Mesendoderm (in vitro differentiated cells): ENCODE measurements around the gene LRBA.
A peak's percentile ranks its signal among the peaks of the same experiment; 100 is the strongest.

ENCODE experiments used
- DNase-seq: peaks from one replicate; pipeline ENCODE4 v3.0.0; 2013
- H2AK5ac ChIP-seq: 2 replicates; pipeline ENCODE4 v1.6.1; 2013; ENCODE audit warnings: low read length, inconsistent platforms
- H2BK120ac ChIP-seq: 2 replicates; pipeline ENCODE4 v1.6.1; 2013; ENCODE audit warnings: low read depth, mild to moderate bottlenecking, low read length, moderate library complexity, mixed read lengths
- H2BK15ac ChIP-seq: replicated peaks from 2 replicates; pipeline ENCODE4 v1.6.1; 2013; ENCODE audit warnings: low read depth, mild to moderate bottlenecking, moderate library complexity
- H2BK5ac ChIP-seq: 2 replicates; pipeline ENCODE4 v1.6.1; 2013; ENCODE audit warnings: low read length, inconsistent platforms
- H3K18ac ChIP-seq: 2 replicates; pipeline ENCODE4 v1.6.1; 2013; ENCODE audit warnings: mild to moderate bottlenecking, low read length, mixed read lengths
- H3K23ac ChIP-seq: one replicate; pipeline ENCODE4 v1.6.1; 2013; ENCODE audit warnings: low read length
- H3K27ac ChIP-seq: 2 replicates; pipeline ENCODE4 v1.5.1; 2013; ENCODE audit warnings: low read depth, mild to moderate bottlenecking, inconsistent platforms, low read length, moderate library complexity
- H3K27me3 ChIP-seq: 2 replicates; pipeline ENCODE4 v1.6.1; 2013; ENCODE audit warnings: low read length, control low read depth, mild to moderate bottlenecking, inconsistent platforms; ENCODE audit not compliant: insufficient read depth, poor library complexity
- H3K36me3 ChIP-seq: 2 replicates; pipeline ENCODE4 v1.6.1; 2013; ENCODE audit warnings: low read length, inconsistent platforms; ENCODE audit not compliant: control insufficient read depth, insufficient read depth
- H3K4ac ChIP-seq: one replicate; pipeline ENCODE4 v1.6.1; 2013; ENCODE audit warnings: low read depth, mild to moderate bottlenecking, low read length, moderate library complexity
- H3K4me1 ChIP-seq: 2 replicates; pipeline ENCODE4 v1.6.1; 2013; ENCODE audit warnings: low read depth, low read length, inconsistent platforms; ENCODE audit not compliant: control insufficient read depth
- H3K4me2 ChIP-seq: 2 replicates; pipeline ENCODE4 v1.6.1; 2013; ENCODE audit warnings: low read length
- H3K4me3 ChIP-seq: 2 replicates; pipeline ENCODE4 v1.5.1; 2013; ENCODE audit warnings: mild to moderate bottlenecking, low read length
- H3K56ac ChIP-seq: one replicate; pipeline ENCODE4 v1.6.1; 2013; ENCODE audit warnings: low read length
- H3K79me1 ChIP-seq: 2 replicates; pipeline ENCODE4 v1.6.1; 2013; ENCODE audit warnings: low read length, inconsistent platforms
- H3K79me2 ChIP-seq: 2 replicates; pipeline ENCODE4 v1.6.1; 2013; ENCODE audit warnings: mild to moderate bottlenecking, low read length; ENCODE audit not compliant: control insufficient read depth, insufficient read depth
- H3K9ac ChIP-seq: 2 replicates; pipeline ENCODE4 v1.6.1; 2013; ENCODE audit warnings: low read length, inconsistent platforms
- H4K5ac ChIP-seq: one replicate; pipeline ENCODE4 v1.6.1; 2013; ENCODE audit warnings: low read length
- H4K8ac ChIP-seq: one replicate; pipeline ENCODE4 v1.6.1; 2013; ENCODE audit warnings: low read depth, mild to moderate bottlenecking, control low read depth, low read length, moderate library complexity
- whole genome bisulfite sequencing: extraction: QIAGEN DNeasy Blood & Tissue Kit; methylation state at CpG from one replicate; pipeline ENCODE4 v1.1.7; 2013; ENCODE audit warnings: low lambda C conversion rate, missing lambda C conversion rate; ENCODE audit not compliant: insufficient coverage; ENCODE audit errors: extremely low coverage; 5-methylcytosine and 5-hydroxymethylcytosine counted together

LRBA gene

DNA sequence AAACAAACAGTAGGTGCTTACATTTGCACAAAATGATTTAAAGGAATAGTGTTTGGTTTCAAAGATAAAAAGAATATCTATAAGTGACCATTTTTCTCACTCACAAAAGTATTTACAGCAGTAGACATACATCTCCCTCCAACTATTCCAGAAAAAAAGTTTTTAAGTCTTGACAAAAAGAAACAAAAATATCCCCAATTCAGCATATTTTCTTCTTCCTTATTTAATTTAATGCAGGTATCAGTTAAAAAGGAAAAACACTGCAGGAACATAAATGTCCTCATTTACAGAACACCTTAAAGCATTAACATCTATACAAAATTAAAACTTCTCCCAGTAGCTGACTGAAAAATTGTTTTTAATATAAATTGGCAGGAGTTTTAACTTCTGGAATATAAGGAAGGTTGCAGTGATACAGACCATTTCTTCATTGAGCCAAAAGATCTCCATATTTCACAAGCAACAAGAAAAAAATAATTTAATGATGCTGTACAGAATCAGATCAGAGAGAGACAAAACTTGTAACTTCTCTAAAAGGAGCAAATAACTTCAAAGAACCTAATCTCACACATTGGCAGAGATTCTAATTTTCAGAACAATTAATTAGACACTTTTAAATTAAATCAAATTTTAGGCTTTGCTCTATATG is 428.8 kb downstream of the LRBA start:
- H3K4me1 ChIP-seq, result peaks cover 4% of the 10 kb centered on the region
- no peak overlapping the region for H3K18ac ChIP-seq
- no peak overlapping the region for H3K4ac ChIP-seq
- H4K5ac ChIP-seq, result no peak overlapping the region
- H2AK5ac ChIP-seq, result no peak overlapping the region
- no peak overlapping the region for H3K4me2 ChIP-seq
- no peak overlapping the region for H3K23ac ChIP-seq
- no peak overlapping the region for H3K56ac ChIP-seq
- H4K8ac ChIP-seq, result no peak overlapping the region
- no peak overlapping the region for H2BK15ac ChIP-seq
- no peak overlapping the region for H3K9ac ChIP-seq
- H3K27ac ChIP-seq, result no peak overlapping the region
- no peaks in the 10 kb centered on the region for H3K36me3 ChIP-seq
- H3K79me1 ChIP-seq, result no peaks in the 10 kb centered on the region
- H2BK5ac ChIP-seq, result no peak overlapping the region
- no peaks in the 10 kb centered on the region for H3K79me2 ChIP-seq
- peaks cover under 1% of the 10 kb centered on the region for H3K27me3 ChIP-seq
- H2BK120ac ChIP-seq, result no peak overlapping the region
- H3K4me3 ChIP-seq, result no peak overlapping the region
- DNase-seq, result no peak

GRCh38 chr4:150585611-150586010 is 429.5 kb downstream of the LRBA start:
- Histone ChIP-seq H2AK5ac (no peak overlapping the region), H3K4me2 (no peak overlapping the region), H3K4me1 (peaks cover 4% of the 10 kb centered on the region), H2BK5ac (no peak overlapping the region), H4K5ac (no peak overlapping the region), H3K4ac (no peak overlapping the region), H2BK120ac (no peak overlapping the region), H3K18ac (no peak overlapping the region), H2BK15ac (no peak overlapping the region), H3K27me3 (peaks cover 2% of the 10 kb centered on the region), H3K36me3 (no peaks in the 10 kb centered on the region), H3K27ac (no peak overlapping the region), H3K9ac (no peak overlapping the region), H3K79me1 (no peaks in the 10 kb centered on the region), H3K56ac (no peak overlapping the region), H3K23ac (no peak overlapping the region), H4K8ac (no peak overlapping the region), H3K79me2 (no peaks in the 10 kb centered on the region), H3K4me3 (no peak overlapping the region)
- no CpG with 5 or more reads among the region's 1 CpG for WGBS
- no peak for DNase-seq

GRCh38 chr4:150584111-150584915 is 430.8 kb downstream of the LRBA start:
- no peak overlapping the region for H3K27ac ChIP-seq
- no peak overlapping the region for H3K4me3 ChIP-seq
- H3K36me3 ChIP-seq, result no peaks in the 10 kb centered on the region
- no peak overlapping the region for H2AK5ac ChIP-seq
- H3K4me2 ChIP-seq, result peak overlapping the region; percentile 99
- no peak overlapping the region for H3K18ac ChIP-seq
- no peak for DNase-seq
- H3K27me3 ChIP-seq, result peaks cover 4% of the 10 kb centered on the region
- no peak overlapping the region for H4K5ac ChIP-seq
- H3K9ac ChIP-seq, result no peak overlapping the region
- no peak overlapping the region for H2BK15ac ChIP-seq
- H2BK5ac ChIP-seq, result no peak overlapping the region
- no peak overlapping the region for H3K23ac ChIP-seq
- no peak overlapping the region for H3K56ac ChIP-seq
- peaks cover 4% of the 10 kb centered on the region for H3K4me1 ChIP-seq
- no peaks in the 10 kb centered on the region for H3K79me2 ChIP-seq
- H3K4ac ChIP-seq, result no peak overlapping the region
- H4K8ac ChIP-seq, result no peak overlapping the region
- H2BK120ac ChIP-seq, result no peak overlapping the region
- no CpG with 5 or more reads among the region's 11 CpGs for WGBS
- H3K79me1 ChIP-seq, result no peaks in the 10 kb centered on the region

GRCh38 chr4:150583287-150584110 is 431.6 kb downstream of the LRBA start:
- peak overlapping the region; percentile 99 for H3K4me2 ChIP-seq
- H3K27me3 ChIP-seq, result peaks cover 4% of the 10 kb centered on the region
- H2BK120ac ChIP-seq, result no peak overlapping the region
- H3K56ac ChIP-seq, result peak overlapping the region; percentile 78
- no peak overlapping the region for H4K8ac ChIP-seq
- peak overlapping the region; percentile 10 for H3K4me3 ChIP-seq
- no peak overlapping the region for H3K27ac ChIP-seq
- H3K36me3 ChIP-seq, result no peaks in the 10 kb centered on the region
- peak overlapping the region; percentile 15 for H3K23ac ChIP-seq
- peak overlapping the region; percentile 59 for H3K9ac ChIP-seq
- H4K5ac ChIP-seq, result no peak overlapping the region
- H3K79me1 ChIP-seq, result no peaks in the 10 kb centered on the region
- no peak overlapping the region for H2BK15ac ChIP-seq
- H3K79me2 ChIP-seq, result no peaks in the 10 kb centered on the region
- peaks cover 7% of the 10 kb centered on the region for H3K4me1 ChIP-seq
- H2AK5ac ChIP-seq, result no peak overlapping the region
- no peak overlapping the region for H3K4ac ChIP-seq
- no peak overlapping the region for H3K18ac ChIP-seq
- no CpG with 5 or more reads among the region's 66 CpGs for WGBS
- H2BK5ac ChIP-seq, result no peak overlapping the region
- DNase-seq, result peak; percentile 80

GRCh38 chr4:150582873-150583286 is 432.2 kb downstream of the LRBA start:
- H3K79me2 ChIP-seq, result no peaks in the 10 kb centered on the region
- no peak overlapping the region for H2BK15ac ChIP-seq
- H3K18ac ChIP-seq, result no peak overlapping the region
- peak overlapping the region; percentile 10 for H3K4me3 ChIP-seq
- H4K8ac ChIP-seq, result no peak overlapping the region
- no peak overlapping the region for H4K5ac ChIP-seq
- peaks cover 4% of the 10 kb centered on the region for H3K27me3 ChIP-seq
- H3K4ac ChIP-seq, result no peak overlapping the region
- H2AK5ac ChIP-seq, result no peak overlapping the region
- H3K56ac ChIP-seq, result peak overlapping the region; percentile 78
- no peak overlapping the region for H3K23ac ChIP-seq
- H3K4me1 ChIP-seq, result peaks cover 7% of the 10 kb centered on the region
- no peak overlapping the region for H2BK120ac ChIP-seq
- no peak overlapping the region for H2BK5ac ChIP-seq
- peak overlapping the region; percentile 59 for H3K9ac ChIP-seq
- peak overlapping the region; percentile 99 for H3K4me2 ChIP-seq
- H3K27ac ChIP-seq, result no peak overlapping the region
- DNase-seq, result peak; percentile 52
- no CpG with 5 or more reads among the region's 32 CpGs for WGBS
- H3K79me1 ChIP-seq, result no peaks in the 10 kb centered on the region
- H3K36me3 ChIP-seq, result no peaks in the 10 kb centered on the region
